Measurements from ENCODE around the gene ZP3.

GRCh38 chr7:76426246-76426645 lies 1.5 kb downstream of the ZP3 start:
- TF ChIP-seq CTCF (IDR thresholded peaks at IDR 0.05) = no peak
- TF ChIP-seq EP300 (IDR thresholded peaks at IDR 0.05) = no peak
- TF ChIP-seq POLR2A (IDR thresholded peaks at IDR 0.05) = no peak
- TF ChIP-seq POLR2AphosphoS5 (IDR thresholded peaks at IDR 0.05) = no peak
